IMR-90 (cell line): ENCODE results near the gene PRRT2. TPM values are rescaled to one million over a fixed set of nuclear protein-coding genes. Genes with fewer than 3 reads are reported as not detected.

Source experiments
- ATAC-seq: fragments of 200-7000 bp; cut with Tn5 transposase; 2 replicates; pipeline ENCODE4 v1.9.1; 2020; ENCODE audit warnings: low read depth, mild to moderate bottlenecking, moderate library complexity
- BruUV-seq: library from RNA; stranded (reverse); fragments of 400-500 nt; replicated peaks from 2 replicates; lab custom pipeline; 2021; lab: Mats Ljungman, UMichigan
- CTCF ChIA-PET: fragments of 300-600 bp; formaldehyde crosslinking; extraction: SDS; loops from one replicate; lab custom pipeline; 2021; ENCODE audit warnings: antibody characterized with exemption; lab: Yijun Ruan, JAX
- POLR2A ChIA-PET: fragments of 300-600 bp; sonication (Branson Sonifier 250); formaldehyde crosslinking; loops from one replicate; lab custom pipeline; 2022; ENCODE audit warnings: antibody characterized with exemption; ENCODE audit not compliant: unreplicated experiment; lab: Charles Lee
- DNase-seq: peaks from one replicate; pipeline ENCODE4 v3.0.0; 2013
- H2AFZ ChIP-seq: replicated peaks from 2 replicates; pipeline ENCODE3; 2013; ENCODE audit warnings: low read length, mild to moderate bottlenecking; ENCODE audit not compliant: poor library complexity
- H2AK5ac ChIP-seq: 2 replicates; pipeline ENCODE4 v1.6.1; 2013; ENCODE audit warnings: low read depth, low read length, inconsistent platforms
- H2AK9ac ChIP-seq: replicated peaks from 2 replicates; pipeline ENCODE3; 2013; ENCODE audit warnings: mild to moderate bottlenecking, low read depth, low read length, moderate library complexity; ENCODE audit not compliant: poor library complexity
- H2BK120ac ChIP-seq: 2 replicates; pipeline ENCODE4 v1.6.1; 2013; ENCODE audit warnings: low read depth, low read length, inconsistent platforms
- H2BK15ac ChIP-seq: 3 replicates; pipeline ENCODE4 v1.6.1; 2013; ENCODE audit warnings: low read depth, low read length, inconsistent platforms
- H2BK20ac ChIP-seq: 2 replicates; pipeline ENCODE4 v1.6.1; 2013; ENCODE audit warnings: low read depth, mild to moderate bottlenecking, inconsistent platforms, low read length, moderate library complexity
- H2BK5ac ChIP-seq: 2 replicates; pipeline ENCODE4 v1.6.1; 2013; ENCODE audit warnings: mild to moderate bottlenecking, low read depth, low read length, inconsistent platforms; ENCODE audit not compliant: poor library complexity, severe bottlenecking
- H3K14ac ChIP-seq: replicated peaks from 2 replicates; pipeline ENCODE4 v1.6.1; 2013; ENCODE audit warnings: low read depth, low read length, inconsistent platforms
- H3K18ac ChIP-seq: 2 replicates; pipeline ENCODE4 v1.6.1; 2013; ENCODE audit warnings: low read depth, low read length, control low read depth
- H3K23ac ChIP-seq: 2 replicates; pipeline ENCODE4 v1.6.1; 2013; ENCODE audit warnings: low read depth, low read length, inconsistent platforms
- H3K27ac ChIP-seq: 2 replicates; pipeline ENCODE4 v1.5.1; 2013; ENCODE audit warnings: mild to moderate bottlenecking, control low read depth, low read length; ENCODE audit not compliant: insufficient read depth
- H3K27me3 ChIP-seq: 2 replicates; pipeline ENCODE4 v1.6.1; 2013; ENCODE audit warnings: low read length; ENCODE audit not compliant: control insufficient read depth, insufficient read depth
- H3K36me3 ChIP-seq: 2 replicates; pipeline ENCODE4 v1.6.1; 2013; ENCODE audit warnings: low read length, mixed read lengths; ENCODE audit not compliant: control insufficient read depth, insufficient read depth
- H3K4ac ChIP-seq: 2 replicates; pipeline ENCODE4 v1.6.1; 2013; ENCODE audit warnings: low read depth, low read length, inconsistent platforms
- H3K4me1 ChIP-seq: 2 replicates; pipeline ENCODE4 v1.6.1; 2013; ENCODE audit warnings: low read length, mixed read lengths; ENCODE audit not compliant: control insufficient read depth, insufficient read depth
- H3K4me2 ChIP-seq: 2 replicates; pipeline ENCODE4 v1.6.1; 2013; ENCODE audit warnings: low read depth, mild to moderate bottlenecking, control low read depth, low read length, moderate library complexity
- H3K4me3 ChIP-seq: 2 replicates; pipeline ENCODE4 v1.5.1; 2013; ENCODE audit warnings: low read depth, mild to moderate bottlenecking, control low read depth, low read length, moderate library complexity; ENCODE audit not compliant: insufficient read depth
- H3K56ac ChIP-seq: 2 replicates; pipeline ENCODE4 v1.6.1; 2013; ENCODE audit warnings: low read length, inconsistent platforms; ENCODE audit not compliant: insufficient read depth; ENCODE audit errors: extremely low read depth
- H3K79me1 ChIP-seq, 2 experiments: 2 replicates each; pipeline ENCODE4 v1.6.1; 2013; ENCODE audit warnings: low read length in 2 of 2, inconsistent platforms in 1 of 2, low read depth in 1 of 2
- H3K9ac ChIP-seq: 2 replicates; pipeline ENCODE4 v1.6.1; 2013; ENCODE audit warnings: low read depth, low read length, control low read depth
- H3K9me1 ChIP-seq: 2 replicates; pipeline ENCODE4 v1.6.1; 2013; ENCODE audit warnings: low read length, inconsistent platforms; ENCODE audit not compliant: insufficient read depth
- H3K9me3 ChIP-seq: 2 replicates; pipeline ENCODE4 v1.6.1; 2013; ENCODE audit warnings: low read length; ENCODE audit not compliant: control insufficient read depth, insufficient read depth
- H4K20me1 ChIP-seq: 2 replicates; pipeline ENCODE4 v1.6.1; 2013; ENCODE audit warnings: low read length, inconsistent platforms; ENCODE audit not compliant: insufficient read depth
- H4K5ac ChIP-seq: 2 replicates; pipeline ENCODE4 v1.6.1; 2013; ENCODE audit warnings: mild to moderate bottlenecking, low read depth, low read length, control low read depth
- H4K8ac ChIP-seq, 2 experiments: 2 replicates each; pipeline ENCODE4 v1.6.1; 2013; ENCODE audit warnings: low read depth in 2 of 2, low read length in 2 of 2, control low read depth in 1 of 2, inconsistent platforms in 1 of 2
- H4K91ac ChIP-seq: 2 replicates; pipeline ENCODE4 v1.6.1; 2013; ENCODE audit warnings: low read depth, low read length, inconsistent platforms; ENCODE audit not compliant: insufficient read depth
- BHLHE40 ChIP-seq: fragments of 150-350 bp; IDR thresholded peaks from 2 replicates; pipeline ENCODE4 v1.6.1; 2016; ENCODE audit warnings: mild to moderate bottlenecking, low read depth, low read length
- FOS ChIP-seq: fragments of 150-350 bp; IDR thresholded peaks from 2 replicates; pipeline ENCODE4 v1.6.1; 2016; ENCODE audit warnings: low read depth, low read length
- WGBS, 2 experiments: methylation state at CpG; one replicate each; pipeline versions ENCODE4 v1.1.5 to v1.1.7; 2013; ENCODE audit warnings: missing lambda C conversion rate in 2 of 2; ENCODE audit not compliant: insufficient read length in 1 of 2; ENCODE audit errors: extremely low coverage in 2 of 2; 5-methylcytosine and 5-hydroxymethylcytosine counted together
- dilution Hi-C: fragments of 300-500 bp; cut with HindIII; formaldehyde crosslinking; loops from one replicate; pipeline ENCODE4 v1.14.3; 2018; ENCODE audit warnings: low sequenced_read_pairs; ENCODE audit not compliant: unreplicated experiment
- in situ Hi-C: fragments of 300-500 bp; cut with MboI; formaldehyde crosslinking; loops from 3 replicates; pipeline ENCODE4 v1.14.3; 2019; ENCODE audit warnings: low sequenced_read_pairs, inconsistent platforms, mixed read lengths
- intact Hi-C: fragments of 100-400 bp; cut with micrococcal nuclease; formaldehyde crosslinking; loops from 2 replicates; pipeline ENCODE4 v1.10.0; 2022
- polyA plus RNA-seq, 3 experiments: library from polyadenylated mRNA; depleted of rRNA; stranded (reverse); fragments of >200 nt; gene quantifications; 2 replicates each; pipeline ENCODE4 v1.2.3, GENCODE V29; 2012; ENCODE audit warnings: low replicate concordance in 1 of 3
- total RNA-seq: library from RNA; depleted of rRNA; stranded (reverse); fragments of >200 nt; gene quantifications from 2 replicates; pipeline ENCODE4 v1.2.3, GENCODE V29; 2012

The PRRT2 gene
- total and polyA plus RNA-seq, 2 of the 4 experiments (the other 2 are of a cell fraction) = 0.90 to 10.5 TPM

DNA sequence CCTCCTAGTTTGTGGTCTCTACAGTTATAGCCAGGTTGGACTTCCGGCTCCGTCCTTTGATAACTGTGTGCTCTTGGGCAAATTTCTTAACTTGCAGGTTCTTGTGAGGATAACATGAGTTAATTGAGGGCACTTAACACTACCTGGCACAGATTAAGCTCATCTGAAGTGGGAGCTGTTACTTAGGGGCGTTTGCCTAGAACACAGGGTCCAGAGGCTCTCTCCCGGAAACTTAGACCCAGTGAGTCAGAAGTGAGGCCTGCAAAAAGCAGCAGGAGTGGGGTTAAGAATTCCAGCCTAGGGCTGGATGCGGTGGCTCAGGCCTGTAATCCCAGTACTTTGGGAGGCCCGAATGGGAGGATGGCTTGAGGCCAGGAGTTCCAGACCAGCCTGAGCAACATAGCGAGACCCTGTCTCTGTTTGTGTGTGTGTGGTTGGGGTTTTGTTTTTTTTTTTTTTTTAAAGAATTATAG lies 9.7 kb downstream of the PRRT2 start:
- Histone ChIP-seq H3K56ac (peak overlapping the region; percentile 94), H3K4me1 (peaks cover 31% of the 10 kb centered on the region), H4K20me1 (peaks cover 12% of the 10 kb centered on the region), H2AK5ac (peak overlapping the region; percentile 97), H3K27ac (peak overlapping the region; percentile 88), H3K9me1 (peaks cover 21% of the 10 kb centered on the region), H3K79me1 (peaks cover 25 to 70% of the 10 kb centered on the region in 2 experiments; a peak in 3 of 4 replicates), H3K18ac (peak overlapping the region; percentile 57), H2BK120ac (peak overlapping the region; percentile 76), H2BK20ac (peak overlapping the region; percentile 65; the same call in 1 of the 2 replicates), H3K14ac (peak overlapping the region; percentile 99), H3K23ac (peak overlapping the region; percentile 94), H4K8ac (peak overlapping the region; percentile 68 to 95), H4K5ac (peak overlapping the region; percentile 88), H3K4ac (peak overlapping the region; percentile 93), H3K36me3 (peaks cover 6% of the 10 kb centered on the region), H3K4me3 (peak overlapping the region; percentile 85), H3K9me3 (no peaks in the 10 kb centered on the region), H4K91ac (peak overlapping the region; percentile 92), H2BK5ac (peak overlapping the region; percentile 86), H3K9ac (peak overlapping the region; percentile 88), H2AFZ (no peak overlapping the region), H3K27me3 (no peaks in the 10 kb centered on the region), H3K4me2 (peak overlapping the region; percentile 90), H2AK9ac (peak overlapping the region; percentile 100), H2BK15ac (peak overlapping the region; percentile 52; the same call in 2 of the 3 replicates)
- intact Hi-C loops = loop anchor here (5.0 kb wide), 1 partner anchor 41 kb away; the partner anchor contains the start of gene CDIPT
- WGBS, 2 experiments = no CpG with 5 or more reads among the region's 7 CpGs
- no TSS peak for BruUV-seq
- ChIA-PET CTCF (interaction anchor here (0.6 to 1.8 kb wide), 2 partner anchors 27 to 594 kb away, joined by 3 to 7 read pairs; no protein-coding TSS in a partner anchor), POLR2A (interaction anchor here (0.6 kb wide), 1 partner anchor 8 kb away, joined by 4 read pairs; no protein-coding TSS in a partner anchor)
- dilution Hi-C loops = no loop called here
- ATAC-seq (peak; percentile 22), DNase-seq (peak; percentile 79)
- in situ Hi-C loops = no loop called here
- TF ChIP-seq BHLHE40 (no peak), FOS (0 out of 2 replicates have a peak, but pooled peaks have one; percentile 34)
